Measurements from ENCODE around the gene CD200R1.

The CD200R1 gene, protein sequence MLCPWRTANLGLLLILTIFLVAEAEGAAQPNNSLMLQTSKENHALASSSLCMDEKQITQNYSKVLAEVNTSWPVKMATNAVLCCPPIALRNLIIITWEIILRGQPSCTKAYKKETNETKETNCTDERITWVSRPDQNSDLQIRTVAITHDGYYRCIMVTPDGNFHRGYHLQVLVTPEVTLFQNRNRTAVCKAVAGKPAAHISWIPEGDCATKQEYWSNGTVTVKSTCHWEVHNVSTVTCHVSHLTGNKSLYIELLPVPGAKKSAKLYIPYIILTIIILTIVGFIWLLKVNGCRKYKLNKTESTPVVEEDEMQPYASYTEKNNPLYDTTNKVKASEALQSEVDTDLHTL

DNA sequence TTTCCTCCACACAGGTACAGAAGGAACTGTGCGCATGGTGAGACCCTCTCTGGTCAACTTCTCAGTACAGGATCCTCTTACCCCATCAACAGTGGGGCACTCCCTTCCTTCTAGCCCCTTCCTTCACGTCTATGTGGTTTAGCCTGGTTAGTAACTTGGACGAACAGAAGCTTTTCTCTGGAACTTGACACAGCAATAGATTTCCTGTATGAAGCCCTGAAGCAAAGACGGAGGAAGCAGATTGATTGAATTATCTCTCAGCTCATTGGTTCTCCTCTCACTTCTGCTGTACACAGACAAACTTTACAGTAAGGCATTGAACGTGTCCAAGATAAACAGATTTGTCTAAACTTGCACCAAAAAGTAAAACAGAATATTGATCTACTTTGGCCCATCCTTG lies at the start of gene CD200R1:
TSS of gene CD200R1 (minus strand) at position 210 of the 400 bp plus-strand sequence. CDS start 246 bp downstream, outside the sequence.
- Histone ChIP-seq H3K9ac (no peak within 1 kb of the TSS), H3K79me2 (ENCODE audit: insufficient read depth, low read depth) (no peaks in the 10 kb centered on the region), H3K4me3 (IDR thresholded peaks at IDR 0.05; ENCODE audit: insufficient read depth, low read depth, low read length) (peak within 1 kb of the TSS; percentile 73), H3K4me1 (ENCODE audit: low read depth, poor library complexity, severe bottlenecking) (peaks cover 66% of the 10 kb centered on the region), H3K4me2 (peak within 1 kb of the TSS; percentile 63), H3K27ac (peak within 1 kb of the TSS; percentile 40), H2AFZ (ENCODE audit: low read depth) (peak within 1 kb of the TSS; percentile 44), H4K20me1 (ENCODE audit: insufficient read depth) (no peaks in the 10 kb centered on the region), H3K36me3 (ENCODE audit: insufficient read depth) (no peaks in the 10 kb centered on the region), H3K27me3 (ENCODE audit: insufficient read depth, low read depth) (no peaks in the 10 kb centered on the region)
- TF ChIP-seq, protein P1, sequence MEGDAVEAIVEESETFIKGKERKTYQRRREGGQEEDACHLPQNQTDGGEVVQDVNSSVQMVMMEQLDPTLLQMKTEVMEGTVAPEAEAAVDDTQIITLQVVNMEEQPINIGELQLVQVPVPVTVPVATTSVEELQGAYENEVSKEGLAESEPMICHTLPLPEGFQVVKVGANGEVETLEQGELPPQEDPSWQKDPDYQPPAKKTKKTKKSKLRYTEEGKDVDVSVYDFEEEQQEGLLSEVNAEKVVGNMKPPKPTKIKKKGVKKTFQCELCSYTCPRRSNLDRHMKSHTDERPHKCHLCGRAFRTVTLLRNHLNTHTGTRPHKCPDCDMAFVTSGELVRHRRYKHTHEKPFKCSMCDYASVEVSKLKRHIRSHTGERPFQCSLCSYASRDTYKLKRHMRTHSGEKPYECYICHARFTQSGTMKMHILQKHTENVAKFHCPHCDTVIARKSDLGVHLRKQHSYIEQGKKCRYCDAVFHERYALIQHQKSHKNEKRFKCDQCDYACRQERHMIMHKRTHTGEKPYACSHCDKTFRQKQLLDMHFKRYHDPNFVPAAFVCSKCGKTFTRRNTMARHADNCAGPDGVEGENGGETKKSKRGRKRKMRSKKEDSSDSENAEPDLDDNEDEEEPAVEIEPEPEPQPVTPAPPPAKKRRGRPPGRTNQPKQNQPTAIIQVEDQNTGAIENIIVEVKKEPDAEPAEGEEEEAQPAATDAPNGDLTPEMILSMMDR (conservative IDR thresholded peaks at IDR 0.05; ENCODE audit: low read depth, low read length) = no peak

- H3K36me3 ChIP-seq (ENCODE audit: insufficient read depth) = 0 out of 2 replicates have a peak, but pooled peaks cover 4% of the 10 kb centered on the region
- H3K4me2 ChIP-seq = no peak overlapping the region
- H3K9ac ChIP-seq = no peak overlapping the region
- peaks cover 34% of the 10 kb centered on the region for H3K79me2 ChIP-seq (ENCODE audit: insufficient read depth, low read depth)
- H3K27ac ChIP-seq = no peak overlapping the region
- no peak overlapping the region for H2AFZ ChIP-seq (ENCODE audit: low read depth)
- no peaks in the 10 kb centered on the region for H3K27me3 ChIP-seq (ENCODE audit: insufficient read depth, low read depth)
- TF ChIP-seq, protein P1 (conservative IDR thresholded peaks at IDR 0.05; ENCODE audit: low read depth, low read length) = no peak
- no peak overlapping the region for H3K4me3 ChIP-seq (IDR thresholded peaks at IDR 0.05; ENCODE audit: insufficient read depth, low read depth, low read length)
- no peaks in the 10 kb centered on the region for H4K20me1 ChIP-seq (ENCODE audit: insufficient read depth)
- peaks cover 19% of the 10 kb centered on the region for H3K4me1 ChIP-seq (ENCODE audit: low read depth, poor library complexity, severe bottlenecking)
These were observed 46.6 kb upstream of the CD200R1 start for GRCh38 chr3:113021471-113021870.

GRCh38 chr3:113019182-113020137 lies 44.6 kb upstream of the CD200R1 start:
- Histone ChIP-seq H3K79me2 (ENCODE audit: insufficient read depth, low read depth) (peaks cover 51% of the 10 kb centered on the region), H3K4me1 (ENCODE audit: low read depth, poor library complexity, severe bottlenecking) (peaks cover 19% of the 10 kb centered on the region), H4K20me1 (ENCODE audit: insufficient read depth) (no peaks in the 10 kb centered on the region), H3K36me3 (ENCODE audit: insufficient read depth) (peaks cover 8% of the 10 kb centered on the region; the same call in 1 of the 2 replicates), H3K27ac (peak overlapping the region; percentile 68), H2AFZ (ENCODE audit: low read depth) (peak overlapping the region; percentile 89), H3K9ac (peak overlapping the region; percentile 72), H3K4me3 (IDR thresholded peaks at IDR 0.05; ENCODE audit: insufficient read depth, low read depth, low read length) (peak overlapping the region; percentile 96), H3K4me2 (peak overlapping the region; percentile 98), H3K27me3 (ENCODE audit: insufficient read depth, low read depth) (no peaks in the 10 kb centered on the region)
- TF ChIP-seq, protein P1 (conservative IDR thresholded peaks at IDR 0.05; ENCODE audit: low read depth, low read length) = no peak

DNA sequence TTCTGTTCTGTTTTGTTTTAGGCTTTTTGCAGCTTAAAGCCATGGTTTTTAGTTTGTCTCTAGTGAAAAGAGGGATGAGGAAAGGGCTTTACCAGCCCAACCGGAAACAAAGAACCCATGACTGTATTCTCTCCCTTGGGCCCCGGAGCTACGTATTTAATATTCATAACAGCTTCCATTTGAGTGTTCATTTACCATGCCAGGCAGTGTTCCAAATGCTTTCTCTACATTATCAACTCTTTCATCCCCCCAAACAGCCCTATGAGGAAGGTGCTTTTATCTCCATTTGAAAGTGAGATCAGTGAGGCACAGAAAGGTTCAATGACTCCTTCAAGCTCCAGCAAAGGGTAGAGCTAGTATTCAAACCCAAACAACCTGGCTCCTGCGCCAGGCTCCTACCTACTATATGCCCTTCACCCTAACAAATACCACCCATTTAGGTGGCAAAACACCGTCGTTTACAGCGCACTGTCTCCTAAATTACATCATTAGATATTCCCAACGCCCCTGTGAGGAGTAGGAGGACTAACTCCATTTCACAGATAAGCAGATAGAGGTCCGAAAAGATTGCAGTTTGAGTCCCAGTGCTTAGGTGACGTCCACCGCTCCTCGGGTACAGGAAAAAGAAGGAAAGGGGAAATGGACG lies 43.8 kb upstream of the CD200R1 start:
- Histone ChIP-seq H3K27ac (peak overlapping the region; percentile 68), H3K79me2 (ENCODE audit: insufficient read depth, low read depth) (peaks cover 51% of the 10 kb centered on the region), H3K36me3 (ENCODE audit: insufficient read depth) (peaks cover 8% of the 10 kb centered on the region; the same call in 1 of the 2 replicates), H3K4me2 (peak overlapping the region; percentile 98), H2AFZ (ENCODE audit: low read depth) (peak overlapping the region; percentile 89), H3K4me3 (IDR thresholded peaks at IDR 0.05; ENCODE audit: insufficient read depth, low read depth, low read length) (peak overlapping the region; percentile 96), H3K27me3 (ENCODE audit: insufficient read depth, low read depth) (no peaks in the 10 kb centered on the region), H4K20me1 (ENCODE audit: insufficient read depth) (no peaks in the 10 kb centered on the region), H3K4me1 (ENCODE audit: low read depth, poor library complexity, severe bottlenecking) (peaks cover 19% of the 10 kb centered on the region), H3K9ac (peak overlapping the region; percentile 72)
- TF ChIP-seq, protein P1 (conservative IDR thresholded peaks at IDR 0.05; ENCODE audit: low read depth, low read length) = no peak

Measured in KMS-11 (cell line).